ENCODE results near the gene OR2V2.
"Not testable (repeated sequence)": the region's sequence is repeated elsewhere in the genome, so short reads cannot be mapped to it uniquely, and the experiment has no call there.

OR2V2 gene

DNA sequence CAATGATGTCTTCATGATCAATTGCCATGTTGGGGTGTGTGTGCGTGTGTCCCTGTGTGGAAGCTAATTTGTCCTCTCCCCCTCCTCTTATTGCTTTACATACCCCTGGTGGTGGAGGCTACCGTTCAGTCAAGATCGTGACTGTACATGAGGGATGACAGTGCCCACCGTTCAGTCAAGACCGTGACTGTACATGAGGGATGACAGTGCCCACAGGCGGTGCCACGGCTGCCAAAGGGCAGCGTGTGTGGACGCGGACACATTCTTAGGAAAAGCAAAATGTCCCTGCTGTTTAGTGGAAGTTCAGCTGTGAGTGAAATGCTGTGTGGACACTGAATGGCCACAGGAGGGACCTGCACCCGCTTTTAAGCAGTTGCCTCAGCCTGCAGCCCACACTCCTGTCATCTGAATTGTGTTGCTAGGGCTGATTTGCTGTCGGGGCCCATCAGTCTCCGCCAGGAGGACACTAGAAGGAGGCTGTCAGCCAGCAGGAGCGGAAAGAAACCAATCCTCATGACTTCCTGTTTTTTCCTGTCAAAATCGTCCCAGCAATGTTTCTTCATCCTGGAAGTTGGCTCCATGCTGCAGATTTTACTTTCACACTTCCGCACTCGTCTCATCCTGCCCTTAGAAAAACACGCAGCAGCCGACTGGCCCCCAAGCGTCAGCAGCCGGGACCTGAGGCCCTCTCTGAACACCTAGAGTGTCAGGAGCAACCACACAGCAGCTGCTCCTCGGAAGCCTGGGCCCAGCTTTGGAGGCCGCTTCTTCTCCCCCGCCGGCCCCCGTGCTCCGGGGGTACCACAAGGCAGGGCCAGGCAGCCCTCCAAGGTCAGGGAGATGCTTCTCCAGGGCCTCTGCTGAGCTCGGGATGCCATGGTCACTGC, 25.5 kb upstream of the OR2V2 start:
- no peak overlapping the region for H3K4me3 ChIP-seq (ENCODE audit: low read depth, low read length)
- TF ChIP-seq CTCF (IDR thresholded peaks at IDR 0.05; ENCODE audit: control insufficient read depth, extremely low read depth, insufficient read depth) = no peak
- DNase-seq (ENCODE audit: low read depth) = no peak

DNA sequence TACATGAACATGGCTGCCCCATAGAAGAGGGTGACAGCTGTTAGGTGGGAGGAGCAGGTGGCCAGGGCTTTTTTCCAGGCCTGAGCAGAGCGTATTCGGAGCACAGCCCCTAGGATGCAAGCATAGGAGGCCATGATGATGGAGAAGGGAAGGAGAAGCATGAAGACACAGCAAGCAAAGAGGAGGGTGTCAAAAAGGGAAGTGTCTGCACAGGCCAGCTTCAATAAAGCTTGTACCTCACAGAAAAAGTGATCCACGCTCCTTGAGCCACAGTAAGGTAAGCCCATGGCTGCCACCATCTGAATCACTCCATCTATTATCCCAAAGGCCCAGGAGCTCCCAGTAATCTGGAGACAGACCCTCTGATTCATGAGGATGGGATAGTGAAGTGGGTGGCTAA, 22.9 kb upstream of the OR2V2 start:
- no peak overlapping the region for H3K4me3 ChIP-seq (ENCODE audit: low read depth, low read length)
- DNase-seq (ENCODE audit: low read depth) = no peak
- TF ChIP-seq CTCF (IDR thresholded peaks at IDR 0.05; ENCODE audit: control insufficient read depth, extremely low read depth, insufficient read depth) = no peak

- no peak for TF ChIP-seq CTCF (IDR thresholded peaks at IDR 0.05; ENCODE audit: control insufficient read depth, extremely low read depth, insufficient read depth)
- no peak for DNase-seq (ENCODE audit: low read depth)
- H3K4me3 ChIP-seq (ENCODE audit: low read depth, low read length) = no peak overlapping the region
Observed at GRCh38 chr5:181126841-181127240, 20.5 kb upstream of the OR2V2 start.

GRCh38 chr5:181127456-181127855, 19.9 kb upstream of the OR2V2 start:
- no peak for DNase-seq (ENCODE audit: low read depth)
- no peak for TF ChIP-seq CTCF (IDR thresholded peaks at IDR 0.05; ENCODE audit: control insufficient read depth, extremely low read depth, insufficient read depth)

DNA sequence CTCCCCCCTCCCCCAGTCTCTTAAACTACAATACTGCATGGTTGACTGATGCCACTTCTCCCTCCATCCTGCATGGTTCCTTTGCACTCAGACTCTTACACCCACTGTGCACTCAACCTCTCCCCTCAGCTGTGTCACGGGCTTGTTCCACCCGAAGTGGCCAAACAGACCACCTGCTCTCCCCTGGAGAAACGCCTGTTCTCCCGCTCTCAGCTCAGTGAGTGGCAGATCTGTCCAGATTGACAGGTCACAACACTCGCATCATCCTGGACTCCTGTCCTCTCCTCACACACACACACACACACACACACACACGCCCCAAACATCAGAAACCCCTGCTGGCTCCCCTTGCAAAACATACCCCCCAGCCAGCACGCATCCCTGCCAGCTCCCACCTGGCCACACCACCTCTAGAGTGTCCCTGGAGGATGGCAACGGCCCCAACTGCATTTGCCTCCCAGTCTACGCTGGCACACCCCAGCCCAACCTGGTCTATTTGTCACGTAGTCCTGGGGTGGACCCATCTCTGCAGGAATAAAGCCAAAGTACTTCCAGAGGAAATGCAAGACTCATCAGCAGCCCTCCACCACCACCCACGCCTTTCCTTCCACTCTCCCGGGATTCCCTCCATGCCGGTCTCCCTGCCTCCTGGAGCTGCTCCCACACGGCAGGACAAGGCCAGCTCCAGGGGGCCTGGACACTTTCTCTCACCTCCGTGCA, 19.3 kb upstream of the OR2V2 start:
- DNase-seq (ENCODE audit: low read depth) = no peak
- no peak for TF ChIP-seq CTCF (IDR thresholded peaks at IDR 0.05; ENCODE audit: control insufficient read depth, extremely low read depth, insufficient read depth)
- H3K4me3 ChIP-seq (ENCODE audit: low read depth, low read length) = no peak overlapping the region

More at GRCh38 chr5:181127456-181127855, 19.9 kb upstream of the OR2V2 start:
- no peak overlapping the region for H3K4me3 ChIP-seq (ENCODE audit: low read depth, low read length)

DNA sequence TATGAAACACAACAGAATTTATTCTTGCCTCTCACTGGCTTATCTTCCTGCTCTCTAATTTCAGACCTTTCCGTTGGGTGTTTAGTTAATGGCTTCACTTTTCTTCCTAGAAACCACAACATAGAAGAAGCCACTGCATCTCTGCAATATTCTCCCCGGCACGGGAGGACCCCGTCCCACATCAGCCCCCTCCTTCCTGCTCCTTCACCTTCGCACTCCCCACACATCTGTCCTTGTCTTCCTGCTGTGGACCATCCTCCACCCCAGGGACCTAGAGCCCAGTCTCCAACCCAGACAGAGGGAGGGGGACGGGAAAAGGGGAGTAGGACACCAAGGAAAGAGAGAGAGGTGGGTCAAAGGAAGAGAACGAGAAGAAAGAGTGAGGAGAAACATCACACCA, 17.8 kb upstream of the OR2V2 start:
- no peak overlapping the region for H3K4me3 ChIP-seq (ENCODE audit: low read depth, low read length)
- no peak for DNase-seq (ENCODE audit: low read depth)
- TF ChIP-seq CTCF (IDR thresholded peaks at IDR 0.05; ENCODE audit: control insufficient read depth, extremely low read depth, insufficient read depth) = no peak

DNA sequence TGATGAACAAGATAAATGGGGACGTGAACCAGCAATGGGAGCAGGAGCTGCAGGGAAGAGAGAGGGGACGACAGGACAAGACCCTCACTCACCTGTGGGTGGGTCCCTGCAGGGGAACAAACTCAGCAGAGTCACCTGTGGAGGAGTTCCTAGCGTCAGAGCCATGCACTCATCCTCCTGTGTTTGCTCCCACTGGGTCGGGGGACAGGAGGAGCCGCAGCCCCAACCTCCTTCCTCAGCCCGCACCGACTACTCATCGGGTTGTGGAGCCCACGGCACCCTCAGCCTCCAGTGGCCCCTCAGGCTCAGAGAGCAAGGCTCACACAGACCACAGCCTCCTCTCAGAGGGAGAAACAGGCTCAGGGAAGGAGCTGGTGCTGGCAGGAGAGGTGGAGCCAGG, 17.3 kb upstream of the OR2V2 start:
- not testable (repeated sequence) for H3K4me3 ChIP-seq (ENCODE audit: low read depth, low read length); DNase-seq (ENCODE audit: low read depth)
